Adrenal gland (tissue), 12 donors: Measurements from ENCODE around the gene CYP21A2. TPM values are rescaled to one million over a fixed set of nuclear protein-coding genes. Genes with fewer than 3 reads are reported as not detected.

Experiments used
- DNase-seq, 7 donors: peaks; one replicate each; pipeline ENCODE4 v3.0.0-alpha.2; 2019 to 2020
- H3K27ac ChIP-seq, 5 donors: fragments of 200-600 bp; sonication (generic) in 4 of 5; 1 replicate in 3 of 5; 2 replicates in 2 of 5; pipeline versions ENCODE4 v1.5.1 to v1.8.0; 2016 to 2020; ENCODE audit warnings: mild to moderate bottlenecking in 1 of 5
- H3K27me3 ChIP-seq: fragments of 200-600 bp; 2 replicates; pipeline ENCODE4 v1.8.0; 2021
- H3K36me3 ChIP-seq, 2 donors: fragments of 200-600 bp; replicated peaks in 1 of 2; 1 replicate in 1 of 2; 2 replicates in 1 of 2; pipeline versions ENCODE4 v1.5.1 to v1.8.0; 2018 to 2022
- H3K4me1 ChIP-seq, 2 donors: fragments of 200-600 bp; replicated peaks in 1 of 2; 1 replicate in 1 of 2; 2 replicates in 1 of 2; pipeline versions ENCODE4 v1.5.1 to v1.8.0; 2018 to 2021
- H3K4me3 ChIP-seq, 4 donors: fragments of 200-600 bp; sonication (generic) in 3 of 4; one replicate each; pipeline ENCODE4 v1.5.1; 2016 to 2018
- H3K9me3 ChIP-seq, 3 donors: fragments of 200-600 bp; sonication (generic) in 1 of 3; replicated peaks in 1 of 3; 1 replicate in 2 of 3; 2 replicates in 1 of 3; pipeline versions ENCODE4 v1.5.1 to v1.8.0; 2016 to 2021
- CTCF ChIP-seq, 6 experiments: fragments of 450-650 bp in 4 of 6; fragments of 200-600 bp in 2 of 6; sonication (generic) in 1 of 6; IDR thresholded peaks; 1 replicate in 5 of 6; 2 replicates in 1 of 6; pipeline versions ENCODE4 v1.5.1 to v1.8.0; 2016 to 2021; ENCODE audit warnings: antibody characterized with exemption in 6 of 6, mild to moderate bottlenecking in 2 of 6, moderate library complexity in 1 of 6
- POLR2A ChIP-seq, 2 donors: fragments of 450-650 bp; IDR thresholded peaks; one replicate each; pipeline ENCODE4 v1.6.1; 2017; ENCODE audit warnings: antibody characterized with exemption in 2 of 2, mild to moderate bottlenecking in 2 of 2, moderate library complexity in 1 of 2
- WGBS, 4 donors: extraction: QIAGEN DNeasy Blood & Tissue Kit in 2 of 4; methylation state at CpG; one replicate each; pipeline versions ENCODE4 v1.1.5 to v1.1.7; 2013 to 2017; 5-methylcytosine and 5-hydroxymethylcytosine counted together
- intact Hi-C, 2 donors: fragments of 100-400 bp; cut with DNase I; formaldehyde crosslinking; loops; one replicate each; pipeline versions ENCODE4 v1.14.1 to v1.15.0; 2022 to 2023
- polyA plus RNA-seq, 3 donors: library from polyadenylated mRNA; stranded (reverse); fragments of 200-250 nt in 2 of 3; fragments of 350-450 nt in 1 of 3; fragmentation: Illumina TruSeq in 1 of 3; extraction: RNeasy Lipid Tissue Mini Kit (QIAGEN cat#74804) in 1 of 3; gene quantifications; one replicate each; pipeline ENCODE4 v1.2.3, GENCODE V29; 2013 to 2014
- total RNA-seq, 9 donors: library from RNA; depleted of rRNA in 4 of 9; stranded (reverse); fragments of >200 nt in 4 of 9; fragments of 120-200 nt in 1 of 9; fragmentation: NEBNext Ultra II Directional in 1 of 9; extraction: Animal tissue kit (Norgen Biotek cat#: 25700) in 1 of 9; gene quantifications; one replicate each; pipeline versions ENCODE4 v1.1.0 to v1.2.4, GENCODE V29; 2013 to 2023
- donor health status: healthy with polysubstance abuse.
- donor health status: Bipolar disorder and iron deficiency.
- donor health status: DM: yes; HTN: yes; CAD: no.
- donor health status: DM: no; HTN: no; CAD: no.
- donor health status: DM: no; HTN: no; CAD: no.
- donor health status: DM: yes; HTN: yes; CAD: no.

CYP21A2 gene
- total and polyA plus RNA-seq, 12 donors, result 528 to 6,352 (median 2,473) TPM

GRCh38 chr6:32086661-32087573 lies 48.7 kb downstream of the CYP21A2 start:
- Histone ChIP-seq H3K36me3 (no peaks in the 10 kb centered on the region), H3K27me3 (no peaks in the 10 kb centered on the region), H3K4me1 (peaks cover 15 to 30% of the 10 kb centered on the region in 2 donors), H3K9me3 (no peaks in the 10 kb centered on the region), H3K4me3 (peak overlapping the region in 1 of 4 donors; percentile 36), H3K27ac (peak overlapping the region in 4 of 5 donors; percentile 43 to 80 (median 53))
- intact Hi-C loops, result no loop called here
- TF ChIP-seq CTCF (IDR thresholded peaks at IDR 0.05) (no peak), POLR2A (IDR thresholded peaks at IDR 0.05) (no peak)
- WGBS, 4 donors, result 27 to 37% (median 31%) methylated on average over 10 to 45 of the region's 45 CpGs
- peak in 4 of 7 donors; percentile 45 to 64 (median 56) for DNase-seq

- 14 to 51% (median 29%) methylated on average over 9 to 48 of the region's 50 CpGs for WGBS, 4 donors
- Histone ChIP-seq H3K9me3 (no peaks in the 10 kb centered on the region), H3K36me3 (no peaks in the 10 kb centered on the region), H3K4me3 (peak overlapping the region in 1 of 4 donors; percentile 36), H3K27me3 (no peaks in the 10 kb centered on the region), H3K4me1 (peaks cover 15 to 34% of the 10 kb centered on the region in 2 donors), H3K27ac (peak overlapping the region in 3 of 5 donors; percentile 43 to 80 (median 63))
- DNase-seq, result peak; percentile 85 to 95 (median 92)
- intact Hi-C loops, result no loop called here
- TF ChIP-seq POLR2A (IDR thresholded peaks at IDR 0.05) (no peak), CTCF (IDR thresholded peaks at IDR 0.05) (peak; percentile 35 to 77 (median 54))
Measured at GRCh38 chr6:32087574-32088486, 49.6 kb downstream of the CYP21A2 start.

GRCh38 chr6:32088487-32089049 lies 50.4 kb downstream of the CYP21A2 start:
- TF ChIP-seq POLR2A (IDR thresholded peaks at IDR 0.05) (no peak), CTCF (IDR thresholded peaks at IDR 0.05) (no peak)
- H3K9me3 ChIP-seq, result no peaks in the 10 kb centered on the region
- intact Hi-C loops, result no loop called here
- no peak overlapping the region for H3K4me3 ChIP-seq
- H3K27me3 ChIP-seq, result no peaks in the 10 kb centered on the region
- H3K27ac ChIP-seq, result peak overlapping the region in 2 of 5 donors; percentile 63 to 80
- 95 to 100% (median 96%) methylated on average over 3 to 14 of the region's 14 CpGs for WGBS, 4 donors
- H3K36me3 ChIP-seq, result no peaks in the 10 kb centered on the region
- DNase-seq, result no peak
- peaks cover 15 to 30% of the 10 kb centered on the region in 2 donors for H3K4me1 ChIP-seq
